ENCODE data around the gene PDS5B. TPM values are rescaled to one million over a fixed set of nuclear protein-coding genes. Genes with fewer than 3 reads are reported as not detected.

Gene PDS5B
- total RNA-seq, 1 experiment from 2014 or later, result 95.5 TPM

GRCh38 chr13:32627793-32628192 lies 41.5 kb downstream of the PDS5B start:
- Histone ChIP-seq H3K4me1 (ENCODE audit: insufficient read depth, low read length, poor library complexity, severe bottlenecking) (peaks cover 4% of the 10 kb centered on the region), H3K27me3 (replicated peaks; ENCODE audit: insufficient read depth, low read depth, low read length, poor library complexity) (no peaks in the 10 kb centered on the region), H3K9me3 (ENCODE audit: low read depth, low read length, poor library complexity, severe bottlenecking) (peaks cover 6% of the 10 kb centered on the region), H3K36me3 (ENCODE audit: insufficient read depth, low read length, poor library complexity, severe bottlenecking) (no peaks in the 10 kb centered on the region), H3K27ac (ENCODE audit: low read depth, low read length, poor library complexity, severe bottlenecking) (no peak overlapping the region), H3K4me3 (ENCODE audit: low read depth, low read length, poor library complexity, severe bottlenecking) (no peak overlapping the region)
- no peak for TF ChIP-seq EZH2 (IDR thresholded peaks at IDR 0.05; ENCODE audit: borderline replicate concordance, low read depth, low read length, poor library complexity, severe bottlenecking)
- no peak for TF ChIP-seq CTCF (conservative IDR thresholded peaks at IDR 0.05; ENCODE audit: low read depth, low read length)
- intact Hi-C loops (cut with micrococcal nuclease; ENCODE audit: unreplicated experiment), result no loop called here
- POLR2A ChIA-PET (ENCODE audit: low non-redundant PET), result no interaction called here
- DNase-seq (ENCODE audit: low spot score), result no peak
- CTCF ChIA-PET, result no interaction called here
- BruUV-seq (replicated peaks), result no TSS peak

GRCh38 chr13:32629313-32629712 lies 43.1 kb downstream of the PDS5B start:
- Histone ChIP-seq H3K27me3 (replicated peaks; ENCODE audit: insufficient read depth, low read depth, low read length, poor library complexity) (no peaks in the 10 kb centered on the region), H3K27ac (ENCODE audit: low read depth, low read length, poor library complexity, severe bottlenecking) (no peak overlapping the region), H3K9me3 (ENCODE audit: low read depth, low read length, poor library complexity, severe bottlenecking) (no peaks in the 10 kb centered on the region), H3K4me3 (ENCODE audit: low read depth, low read length, poor library complexity, severe bottlenecking) (no peak overlapping the region), H3K36me3 (ENCODE audit: insufficient read depth, low read length, poor library complexity, severe bottlenecking) (no peaks in the 10 kb centered on the region), H3K4me1 (ENCODE audit: insufficient read depth, low read length, poor library complexity, severe bottlenecking) (peaks cover 4% of the 10 kb centered on the region)
- intact Hi-C loops (cut with micrococcal nuclease; ENCODE audit: unreplicated experiment), result no loop called here
- ChIA-PET POLR2A (ENCODE audit: low non-redundant PET) (no interaction called here), CTCF (no interaction called here)
- DNase-seq (ENCODE audit: low spot score), result no peak
- BruUV-seq (replicated peaks), result no TSS peak
- TF ChIP-seq EZH2 (IDR thresholded peaks at IDR 0.05; ENCODE audit: borderline replicate concordance, low read depth, low read length, poor library complexity, severe bottlenecking) (no peak), CTCF (conservative IDR thresholded peaks at IDR 0.05; ENCODE audit: low read depth, low read length) (no peak)

GRCh38 chr13:32629866-32630265 lies 43.6 kb downstream of the PDS5B start:
- CTCF ChIA-PET, result interaction anchor here (1.0 kb wide), 1 partner anchor 12 kb away, joined by 4 read pairs; no protein-coding TSS in a partner anchor

More at GRCh38 chr13:32629866-32630265, 43.6 kb downstream of the PDS5B start:
- TF ChIP-seq EZH2 (IDR thresholded peaks at IDR 0.05; ENCODE audit: borderline replicate concordance, low read depth, low read length, poor library complexity, severe bottlenecking) (no peak), CTCF (conservative IDR thresholded peaks at IDR 0.05; ENCODE audit: low read depth, low read length) (no peak)
- intact Hi-C loops (cut with micrococcal nuclease; ENCODE audit: unreplicated experiment), result no loop called here
- POLR2A ChIA-PET (ENCODE audit: low non-redundant PET), result no interaction called here
- H3K27me3 ChIP-seq (replicated peaks; ENCODE audit: insufficient read depth, low read depth, low read length, poor library complexity), result no peaks in the 10 kb centered on the region
- H3K4me1 ChIP-seq (ENCODE audit: insufficient read depth, low read length, poor library complexity, severe bottlenecking), result no peaks in the 10 kb centered on the region
- no peaks in the 10 kb centered on the region for H3K9me3 ChIP-seq (ENCODE audit: low read depth, low read length, poor library complexity, severe bottlenecking)
- BruUV-seq (replicated peaks), result no TSS peak
- H3K4me3 ChIP-seq (ENCODE audit: low read depth, low read length, poor library complexity, severe bottlenecking), result no peak overlapping the region
- H3K27ac ChIP-seq (ENCODE audit: low read depth, low read length, poor library complexity, severe bottlenecking), result no peak overlapping the region
- H3K36me3 ChIP-seq (ENCODE audit: insufficient read depth, low read length, poor library complexity, severe bottlenecking), result no peaks in the 10 kb centered on the region
- DNase-seq (ENCODE audit: low spot score), result no peak
